Erythroblast (primary cell): Measurements from ENCODE around the gene NOS1AP.

Source experiments
- GATA1 ChIP-seq: IDR thresholded peaks from 2 replicates; pipeline ENCODE4 v1.6.1; 2011; ENCODE audit warnings: low read depth, mild to moderate bottlenecking, control low read depth, low read length, moderate library complexity
- POLR2A ChIP-seq: IDR thresholded peaks from 2 replicates; pipeline ENCODE4 v1.6.1; 2011; ENCODE audit warnings: mild to moderate bottlenecking, low read length

DNA sequence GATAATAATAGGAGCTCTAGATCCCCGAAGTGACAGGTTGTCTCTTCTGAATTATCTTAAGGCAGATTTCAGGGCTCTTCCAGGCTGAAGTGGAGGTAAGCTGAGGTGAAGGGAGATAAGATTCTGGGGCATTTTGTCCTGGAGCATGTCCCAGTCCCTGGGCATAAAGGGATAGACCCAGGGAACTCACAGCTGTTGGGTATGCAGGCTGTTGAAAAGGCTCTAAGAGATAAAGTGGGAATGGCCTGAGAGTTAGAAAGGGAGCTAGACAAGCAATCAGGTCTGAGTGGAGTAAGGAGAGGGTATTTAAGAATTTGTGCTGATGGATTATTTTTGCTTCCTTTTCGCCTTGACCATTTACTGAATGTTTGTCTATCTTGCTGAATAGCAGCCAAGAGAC, 123.7 kb downstream of the NOS1AP start:
- TF ChIP-seq POLR2A (no peak), GATA1 (no peak)
